Measurements from ENCODE around the gene TBX3.

DNA sequence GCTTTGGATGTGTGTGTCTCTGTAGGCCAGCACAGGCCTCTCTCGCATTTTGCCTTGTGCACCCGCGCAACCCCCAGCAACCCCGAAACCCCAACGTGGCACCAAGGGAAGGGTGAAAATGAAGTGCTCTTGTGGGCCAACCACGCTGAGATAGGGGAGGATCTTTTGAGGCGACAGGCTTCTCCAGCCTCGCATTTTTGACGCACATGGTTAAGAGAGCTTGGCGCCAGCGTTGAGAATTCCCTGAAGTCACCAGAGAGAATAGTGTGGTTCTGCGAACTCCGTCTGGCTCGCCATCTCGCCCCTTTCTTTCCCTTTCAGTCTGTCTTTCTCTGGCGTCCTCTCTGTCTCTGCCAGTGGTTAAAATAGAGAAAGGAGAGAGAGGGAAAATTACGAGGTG, 1.9 kb upstream of the TBX3 start:
- TF ChIP-seq BHLHE40 (IDR thresholded peaks at IDR 0.05; ENCODE audit: borderline replicate concordance in 1 of 2, low read depth in 2 of 2, low read length in 1 of 2) (no peak), EZH2 (IDR thresholded peaks at IDR 0.05; ENCODE audit: borderline replicate concordance, control insufficient read depth, low read depth, low read length) (no peak), ESRRA (IDR thresholded peaks at IDR 0.05; ENCODE audit: low read length) (no peak), EGR1 (IDR thresholded peaks at IDR 0.05; ENCODE audit: borderline replicate concordance in 1 of 2, low read depth in 2 of 2, low read length in 2 of 2) (no peak), GABPA (IDR thresholded peaks at IDR 0.05; ENCODE audit: low read depth) (no peak), EP300 (IDR thresholded peaks at IDR 0.05; ENCODE audit: borderline replicate concordance in 1 of 2, control insufficient read depth in 1 of 2, low read depth in 2 of 2, low read length in 2 of 2) (no peak), RB1 (IDR thresholded peaks at IDR 0.05; ENCODE audit: borderline replicate concordance) (no peak)
- TF ChIP-seq, protein P1, sequence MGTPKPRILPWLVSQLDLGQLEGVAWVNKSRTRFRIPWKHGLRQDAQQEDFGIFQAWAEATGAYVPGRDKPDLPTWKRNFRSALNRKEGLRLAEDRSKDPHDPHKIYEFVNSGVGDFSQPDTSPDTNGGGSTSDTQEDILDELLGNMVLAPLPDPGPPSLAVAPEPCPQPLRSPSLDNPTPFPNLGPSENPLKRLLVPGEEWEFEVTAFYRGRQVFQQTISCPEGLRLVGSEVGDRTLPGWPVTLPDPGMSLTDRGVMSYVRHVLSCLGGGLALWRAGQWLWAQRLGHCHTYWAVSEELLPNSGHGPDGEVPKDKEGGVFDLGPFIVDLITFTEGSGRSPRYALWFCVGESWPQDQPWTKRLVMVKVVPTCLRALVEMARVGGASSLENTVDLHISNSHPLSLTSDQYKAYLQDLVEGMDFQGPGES (IDR thresholded peaks at IDR 0.05): no peak
- TF ChIP-seq, protein P2, sequence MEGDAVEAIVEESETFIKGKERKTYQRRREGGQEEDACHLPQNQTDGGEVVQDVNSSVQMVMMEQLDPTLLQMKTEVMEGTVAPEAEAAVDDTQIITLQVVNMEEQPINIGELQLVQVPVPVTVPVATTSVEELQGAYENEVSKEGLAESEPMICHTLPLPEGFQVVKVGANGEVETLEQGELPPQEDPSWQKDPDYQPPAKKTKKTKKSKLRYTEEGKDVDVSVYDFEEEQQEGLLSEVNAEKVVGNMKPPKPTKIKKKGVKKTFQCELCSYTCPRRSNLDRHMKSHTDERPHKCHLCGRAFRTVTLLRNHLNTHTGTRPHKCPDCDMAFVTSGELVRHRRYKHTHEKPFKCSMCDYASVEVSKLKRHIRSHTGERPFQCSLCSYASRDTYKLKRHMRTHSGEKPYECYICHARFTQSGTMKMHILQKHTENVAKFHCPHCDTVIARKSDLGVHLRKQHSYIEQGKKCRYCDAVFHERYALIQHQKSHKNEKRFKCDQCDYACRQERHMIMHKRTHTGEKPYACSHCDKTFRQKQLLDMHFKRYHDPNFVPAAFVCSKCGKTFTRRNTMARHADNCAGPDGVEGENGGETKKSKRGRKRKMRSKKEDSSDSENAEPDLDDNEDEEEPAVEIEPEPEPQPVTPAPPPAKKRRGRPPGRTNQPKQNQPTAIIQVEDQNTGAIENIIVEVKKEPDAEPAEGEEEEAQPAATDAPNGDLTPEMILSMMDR (IDR thresholded peaks at IDR 0.05 in 2 of 3, conservative IDR thresholded peaks at IDR 0.05 in 1 of 3; ENCODE audit: control insufficient read depth in 2 of 3, extremely low read depth in 1 of 3, insufficient read depth in 1 of 3, low read depth in 3 of 3, low read length in 3 of 3): no peak
